Suprapubic skin (tissue), 4 donors: ENCODE data around the gene USP50.

ENCODE experiments used
- POLR2A ChIP-seq, 2 donors: fragments of 450-650 bp; IDR thresholded peaks; one replicate each; pipeline ENCODE4 v1.6.1; 2017; ENCODE audit warnings: antibody characterized with exemption in 2 of 2, mild to moderate bottlenecking in 2 of 2, moderate library complexity in 2 of 2
- POLR2AphosphoS5 ChIP-seq, 3 donors: sonication (generic); formaldehyde crosslinking; IDR thresholded peaks; one replicate each; pipeline ENCODE4 v1.6.1; 2017; ENCODE audit warnings: antibody characterized with exemption in 3 of 3
- TF ChIP-seq, protein P1 (sequence below), 2 donors: fragments of 200-600 bp in 1 of 2; fragments of 450-650 bp in 1 of 2; sonication (generic) in 1 of 2; IDR thresholded peaks; one replicate each; pipeline ENCODE4 v1.5.1; 2016 to 2019; ENCODE audit warnings: antibody characterized with exemption in 2 of 2, mild to moderate bottlenecking in 1 of 2, moderate library complexity in 1 of 2

- no peak for TF ChIP-seq POLR2A (IDR thresholded peaks at IDR 0.05)
- TF ChIP-seq, protein P1, sequence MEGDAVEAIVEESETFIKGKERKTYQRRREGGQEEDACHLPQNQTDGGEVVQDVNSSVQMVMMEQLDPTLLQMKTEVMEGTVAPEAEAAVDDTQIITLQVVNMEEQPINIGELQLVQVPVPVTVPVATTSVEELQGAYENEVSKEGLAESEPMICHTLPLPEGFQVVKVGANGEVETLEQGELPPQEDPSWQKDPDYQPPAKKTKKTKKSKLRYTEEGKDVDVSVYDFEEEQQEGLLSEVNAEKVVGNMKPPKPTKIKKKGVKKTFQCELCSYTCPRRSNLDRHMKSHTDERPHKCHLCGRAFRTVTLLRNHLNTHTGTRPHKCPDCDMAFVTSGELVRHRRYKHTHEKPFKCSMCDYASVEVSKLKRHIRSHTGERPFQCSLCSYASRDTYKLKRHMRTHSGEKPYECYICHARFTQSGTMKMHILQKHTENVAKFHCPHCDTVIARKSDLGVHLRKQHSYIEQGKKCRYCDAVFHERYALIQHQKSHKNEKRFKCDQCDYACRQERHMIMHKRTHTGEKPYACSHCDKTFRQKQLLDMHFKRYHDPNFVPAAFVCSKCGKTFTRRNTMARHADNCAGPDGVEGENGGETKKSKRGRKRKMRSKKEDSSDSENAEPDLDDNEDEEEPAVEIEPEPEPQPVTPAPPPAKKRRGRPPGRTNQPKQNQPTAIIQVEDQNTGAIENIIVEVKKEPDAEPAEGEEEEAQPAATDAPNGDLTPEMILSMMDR (IDR thresholded peaks at IDR 0.05) = no peak
- TF ChIP-seq POLR2AphosphoS5 (IDR thresholded peaks at IDR 0.05) = no peak
Measured at GRCh38 chr15:50556642-50557371, 10.3 kb upstream of the USP50 start.
